GM12878 (cell line): Measurements from ENCODE around the gene GNLY. TPM values are rescaled to one million over a fixed set of nuclear protein-coding genes. Genes with fewer than 3 reads are reported as not detected.

ENCODE experiments used
- ATAC-seq: fragments of 200-7000 bp; cut with Tn5 transposase; 3 replicates; pipeline ENCODE4 v1.9.1; 2020; ENCODE audit warnings: mild to moderate bottlenecking, moderate library complexity
- BruUV-seq: library from RNA; stranded (reverse); fragments of 400-500 nt; replicated peaks from 2 replicates; lab custom pipeline; 2021; lab: Mats Ljungman, UMichigan
- CTCF ChIA-PET: fragments of 300-600 bp; sonication (Branson Sonifier 250); formaldehyde crosslinking; extraction: SDS; loops from one replicate; lab custom pipeline; 2021; ENCODE audit warnings: inconsistent platforms; lab: Yijun Ruan, JAX
- POLR2A ChIA-PET: fragments of 350-600 bp; formaldehyde crosslinking; extraction: SDS; loops from one replicate; lab custom pipeline; 2021; ENCODE audit warnings: inconsistent platforms; lab: Charles Lee
- RAD21 ChIA-PET: fragments of 300-600 bp; sonication (Branson Sonifier 250); formaldehyde crosslinking; loops from one replicate; lab custom pipeline; 2023; ENCODE audit warnings: antibody characterized with exemption; ENCODE audit not compliant: unreplicated experiment; lab: Charles Lee
- SMC1A ChIA-PET: fragments of 300-600 bp; sonication (Branson Sonifier 250); formaldehyde crosslinking; loops from one replicate; lab custom pipeline; 2023; ENCODE audit not compliant: unreplicated experiment, uncharacterized antibody; lab: Charles Lee
- DNase-seq: peaks from one replicate; pipeline ENCODE4 v3.0.0-alpha.2; 2011; ENCODE audit warnings: low read depth, low spot score
- FAIRE-seq: peaks from 3 replicates; lab custom pipeline; 2011; peaks lifted over from hg19 to GRCh38; lab: Jason Lieb, UNC
- H2AFZ ChIP-seq: 2 replicates; pipeline ENCODE4 v1.6.0; 2011; ENCODE audit warnings: low read depth, low read length, control low read depth; ENCODE audit not compliant: control insufficient read depth
- H3K27ac ChIP-seq: 2 replicates; pipeline ENCODE4 v1.5.1; 2011; ENCODE audit warnings: control low read depth; ENCODE audit not compliant: control insufficient read depth, insufficient read depth
- H3K27me3 ChIP-seq, 2 experiments: replicated peaks in 1 of 2; 2 replicates each; pipeline versions ENCODE4 v1.6.0 to v1.6.1; 2011; ENCODE audit warnings: low read length in 1 of 2; ENCODE audit not compliant: control insufficient read depth in 2 of 2, insufficient read depth in 2 of 2
- H3K36me3 ChIP-seq, 2 experiments: 2 replicates each; pipeline ENCODE4 v1.5.1; 2011; ENCODE audit warnings: low read length in 1 of 2; ENCODE audit not compliant: control insufficient read depth in 2 of 2, insufficient read depth in 2 of 2
- H3K4me1 ChIP-seq: 2 replicates; pipeline ENCODE4 v1.6.1; 2011; ENCODE audit warnings: mild to moderate bottlenecking, low read length, moderate library complexity, mixed read lengths; ENCODE audit not compliant: control insufficient read depth, insufficient read depth
- H3K4me2 ChIP-seq: 2 replicates; pipeline ENCODE4 v1.6.0; 2011; ENCODE audit warnings: control low read depth; ENCODE audit not compliant: control insufficient read depth, insufficient read depth
- H3K4me3 ChIP-seq: fragments of 200-600 bp; sonication (generic); 2 replicates; pipeline ENCODE4 v1.5.1; 2016
- H3K79me2 ChIP-seq: 2 replicates; pipeline ENCODE4 v1.6.0; 2011; ENCODE audit warnings: low read length; ENCODE audit not compliant: control insufficient read depth, insufficient read depth
- H3K9ac ChIP-seq: 2 replicates; pipeline ENCODE4 v1.8.0; 2011; ENCODE audit warnings: low read length, control low read depth, mixed read lengths; ENCODE audit not compliant: control insufficient read depth, insufficient read depth
- H3K9me3 ChIP-seq: replicated peaks from 3 replicates; pipeline ENCODE4 v1.5.1; 2011; ENCODE audit warnings: mild to moderate bottlenecking, low read length; ENCODE audit not compliant: control insufficient read depth, insufficient read depth
- H4K20me1 ChIP-seq: 2 replicates; pipeline ENCODE4 v1.6.0; 2011; ENCODE audit not compliant: control insufficient read depth, insufficient read depth
- BRCA1 ChIP-seq: IDR thresholded peaks from 2 replicates; pipeline ENCODE4 v1.6.1; 2011; ENCODE audit warnings: low read depth, low read length, improper control_type of control experiment
- CREM ChIP-seq: IDR thresholded peaks from 2 replicates; pipeline ENCODE4 v1.6.1; 2014; ENCODE audit warnings: antibody characterized with exemption, low read depth
- ESRRA ChIP-seq: IDR thresholded peaks from 2 replicates; pipeline ENCODE4 v1.6.1; 2012; ENCODE audit warnings: mild to moderate bottlenecking, low read length, improper control_type of control experiment
- PML ChIP-seq: IDR thresholded peaks from 2 replicates; pipeline ENCODE4 v1.6.1; 2012; ENCODE audit warnings: low read length, inconsistent platforms
- SIX5 ChIP-seq: IDR thresholded peaks from 2 replicates; pipeline ENCODE4 v1.6.1; 2011; ENCODE audit warnings: mild to moderate bottlenecking, low read depth, low read length, moderate library complexity; ENCODE audit not compliant: severe bottlenecking
- SMARCA5 ChIP-seq: fragments of 450-650 bp; IDR thresholded peaks from 2 replicates; pipeline ENCODE4 v1.6.1; 2017; ENCODE audit warnings: mild to moderate bottlenecking
- ZNF24 ChIP-seq: fragments of 450-650 bp; IDR thresholded peaks from 2 replicates; pipeline ENCODE4 v1.6.1; 2017; ENCODE audit warnings: antibody characterized with exemption, mild to moderate bottlenecking
- WGBS: methylation state at CpG from one replicate; pipeline ENCODE4 v1.1.6; 2016; ENCODE audit warnings: low lambda C conversion rate; ENCODE audit not compliant: insufficient replicate concordance, insufficient coverage; ENCODE audit errors: missing lambda C conversion rate; 5-methylcytosine and 5-hydroxymethylcytosine counted together
- in situ Hi-C: fragments of 300-500 bp; cut with MboI; formaldehyde crosslinking; loops from 9 replicates; pipeline ENCODE4 v1.14.3; 2018; ENCODE audit warnings: mixed read lengths
- intact Hi-C: fragments of 100-400 bp; cut with micrococcal nuclease; formaldehyde crosslinking; loops from one replicate; pipeline ENCODE4 v1.14.2; 2022; ENCODE audit not compliant: unreplicated experiment
- polyA plus RNA-seq, 11 experiments: library from polyadenylated mRNA; depleted of rRNA in 4 of 11; unstranded in 6 of 11; stranded (reverse) in 5 of 11; fragments of >200 nt; fragmentation: Nextera tagmentation in 4 of 11; fragmentation: Illumina TruSeq in 1 of 11; extraction: Ambion mirVana in 4 of 11; extraction: Trizol in 1 of 11; gene quantifications; 1 replicate in 1 of 11; 2 replicates in 10 of 11; pipeline versions ENCODE4 v1.2.1 to v1.2.3, GENCODE V29; 2011 to 2016; ENCODE audit warnings: inconsistent platforms in 2 of 11, missing spikeins in 2 of 11, low read depth in 1 of 11
- total RNA-seq, 4 experiments: library from RNA; depleted of rRNA in 3 of 4; stranded (reverse); fragments of >200 nt in 3 of 4; fragmentation: Illumina TruSeq in 1 of 4; extraction: Trizol in 1 of 4; gene quantifications; 2 replicates each; pipeline versions ENCODE4 v1.2.1 to v1.2.3, GENCODE V29; 2013 to 2021
- TF ChIP-seq, protein P1 (sequence below): fragments of 450-650 bp; IDR thresholded peaks from 2 replicates; pipeline ENCODE4 v1.6.1; 2018; ENCODE audit warnings: mild to moderate bottlenecking, low read depth, moderate library complexity; ENCODE audit not compliant: partially characterized antibody
- TF ChIP-seq, protein P2 (sequence below): IDR thresholded peaks from 2 replicates; pipeline ENCODE4 v1.6.1; 2012; ENCODE audit warnings: improper control_type of control experiment, low read depth, low read length; ENCODE audit not compliant: insufficient replicate concordance
- TF ChIP-seq, protein P3 (sequence below): fragments of 450-650 bp; IDR thresholded peaks from 2 replicates; pipeline ENCODE4 v1.6.1; 2016; ENCODE audit warnings: mild to moderate bottlenecking
- TF ChIP-seq, protein P4 (sequence below): IDR thresholded peaks from 2 replicates; pipeline ENCODE4 v1.6.1; 2012; ENCODE audit warnings: low read depth, low read length, improper control_type of control experiment

Gene GNLY
- total and polyA plus RNA-seq, 10 of the 15 experiments (the other 5 are each of a cell fraction or from before 2014, with no cell fraction given) = 0.18 to 0.42 TPM; not detected in 8

DNA sequence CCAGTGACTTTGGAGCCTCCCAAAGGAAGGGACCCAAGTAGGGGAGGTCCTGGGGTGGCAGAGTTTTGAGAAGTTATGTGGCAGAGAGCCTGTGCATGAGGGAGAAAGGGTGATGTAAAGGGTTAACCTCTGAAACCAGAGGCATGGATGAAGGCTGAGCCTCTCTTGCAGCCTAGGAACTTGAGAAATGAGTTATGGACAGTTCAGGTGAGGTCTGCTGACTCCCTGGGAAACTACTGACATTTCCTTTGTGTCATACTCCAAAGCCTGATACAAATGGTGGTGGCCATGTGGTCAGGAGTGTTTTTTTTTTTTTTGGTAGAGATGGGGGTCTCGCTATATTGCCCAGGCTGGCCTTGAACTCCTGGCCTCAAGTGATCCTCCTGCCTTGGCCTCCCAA lies 12.4 kb upstream of the GNLY start:
- Histone ChIP-seq H3K27ac (no peak overlapping the region), H3K79me2 (no peaks in the 10 kb centered on the region), H3K4me1 (no peaks in the 10 kb centered on the region; the same call in 1 of the 2 replicates), H4K20me1 (no peaks in the 10 kb centered on the region), H3K9ac (no peak overlapping the region), H3K4me2 (no peak overlapping the region), H2AFZ (no peak overlapping the region), H3K4me3 (no peak overlapping the region), H3K9me3 (no peaks in the 10 kb centered on the region), H3K27me3 (no peaks in the 10 kb centered on the region), H3K36me3 (no peaks in the 10 kb centered on the region)
- intact Hi-C loops = no loop called here
- ATAC-seq (no peak), FAIRE-seq (no peak), DNase-seq (no peak)
- in situ Hi-C loops = no loop called here
- WGBS = 0% methylated on average over 1 of the region's 1 CpG
- BruUV-seq = no TSS peak
- ChIA-PET POLR2A (interaction anchor here (0.7 kb wide), 1 partner anchor 55 kb away, joined by 3 read pairs; no protein-coding TSS in a partner anchor), CTCF (interaction anchor here (2.7 to 9.3 kb wide), 3 partner anchors 25 to 44 kb away, joined by 12 to 194 read pairs (median 14); no protein-coding TSS in a partner anchor), RAD21 (interaction anchor here (1.6 to 8.3 kb wide), 3 partner anchors 25 to 132 kb away, joined by 8 to 94 read pairs (median 8); no protein-coding TSS in a partner anchor), SMC1A (interaction anchor here (1.6 to 5.1 kb wide), 2 partner anchors 25 to 67 kb away, joined by 4 to 75 read pairs; no protein-coding TSS in a partner anchor)
- TF ChIP-seq, protein P1, sequence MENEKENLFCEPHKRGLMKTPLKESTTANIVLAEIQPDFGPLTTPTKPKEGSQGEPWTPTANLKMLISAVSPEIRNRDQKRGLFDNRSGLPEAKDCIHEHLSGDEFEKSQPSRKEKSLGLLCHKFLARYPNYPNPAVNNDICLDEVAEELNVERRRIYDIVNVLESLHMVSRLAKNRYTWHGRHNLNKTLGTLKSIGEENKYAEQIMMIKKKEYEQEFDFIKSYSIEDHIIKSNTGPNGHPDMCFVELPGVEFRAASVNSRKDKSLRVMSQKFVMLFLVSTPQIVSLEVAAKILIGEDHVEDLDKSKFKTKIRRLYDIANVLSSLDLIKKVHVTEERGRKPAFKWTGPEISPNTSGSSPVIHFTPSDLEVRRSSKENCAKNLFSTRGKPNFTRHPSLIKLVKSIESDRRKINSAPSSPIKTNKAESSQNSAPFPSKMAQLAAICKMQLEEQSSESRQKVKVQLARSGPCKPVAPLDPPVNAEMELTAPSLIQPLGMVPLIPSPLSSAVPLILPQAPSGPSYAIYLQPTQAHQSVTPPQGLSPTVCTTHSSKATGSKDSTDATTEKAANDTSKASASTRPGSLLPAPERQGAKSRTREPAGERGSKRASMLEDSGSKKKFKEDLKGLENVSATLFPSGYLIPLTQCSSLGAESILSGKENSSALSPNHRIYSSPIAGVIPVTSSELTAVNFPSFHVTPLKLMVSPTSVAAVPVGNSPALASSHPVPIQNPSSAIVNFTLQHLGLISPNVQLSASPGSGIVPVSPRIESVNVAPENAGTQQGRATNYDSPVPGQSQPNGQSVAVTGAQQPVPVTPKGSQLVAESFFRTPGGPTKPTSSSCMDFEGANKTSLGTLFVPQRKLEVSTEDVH = no peak
- TF ChIP-seq, protein P2, sequence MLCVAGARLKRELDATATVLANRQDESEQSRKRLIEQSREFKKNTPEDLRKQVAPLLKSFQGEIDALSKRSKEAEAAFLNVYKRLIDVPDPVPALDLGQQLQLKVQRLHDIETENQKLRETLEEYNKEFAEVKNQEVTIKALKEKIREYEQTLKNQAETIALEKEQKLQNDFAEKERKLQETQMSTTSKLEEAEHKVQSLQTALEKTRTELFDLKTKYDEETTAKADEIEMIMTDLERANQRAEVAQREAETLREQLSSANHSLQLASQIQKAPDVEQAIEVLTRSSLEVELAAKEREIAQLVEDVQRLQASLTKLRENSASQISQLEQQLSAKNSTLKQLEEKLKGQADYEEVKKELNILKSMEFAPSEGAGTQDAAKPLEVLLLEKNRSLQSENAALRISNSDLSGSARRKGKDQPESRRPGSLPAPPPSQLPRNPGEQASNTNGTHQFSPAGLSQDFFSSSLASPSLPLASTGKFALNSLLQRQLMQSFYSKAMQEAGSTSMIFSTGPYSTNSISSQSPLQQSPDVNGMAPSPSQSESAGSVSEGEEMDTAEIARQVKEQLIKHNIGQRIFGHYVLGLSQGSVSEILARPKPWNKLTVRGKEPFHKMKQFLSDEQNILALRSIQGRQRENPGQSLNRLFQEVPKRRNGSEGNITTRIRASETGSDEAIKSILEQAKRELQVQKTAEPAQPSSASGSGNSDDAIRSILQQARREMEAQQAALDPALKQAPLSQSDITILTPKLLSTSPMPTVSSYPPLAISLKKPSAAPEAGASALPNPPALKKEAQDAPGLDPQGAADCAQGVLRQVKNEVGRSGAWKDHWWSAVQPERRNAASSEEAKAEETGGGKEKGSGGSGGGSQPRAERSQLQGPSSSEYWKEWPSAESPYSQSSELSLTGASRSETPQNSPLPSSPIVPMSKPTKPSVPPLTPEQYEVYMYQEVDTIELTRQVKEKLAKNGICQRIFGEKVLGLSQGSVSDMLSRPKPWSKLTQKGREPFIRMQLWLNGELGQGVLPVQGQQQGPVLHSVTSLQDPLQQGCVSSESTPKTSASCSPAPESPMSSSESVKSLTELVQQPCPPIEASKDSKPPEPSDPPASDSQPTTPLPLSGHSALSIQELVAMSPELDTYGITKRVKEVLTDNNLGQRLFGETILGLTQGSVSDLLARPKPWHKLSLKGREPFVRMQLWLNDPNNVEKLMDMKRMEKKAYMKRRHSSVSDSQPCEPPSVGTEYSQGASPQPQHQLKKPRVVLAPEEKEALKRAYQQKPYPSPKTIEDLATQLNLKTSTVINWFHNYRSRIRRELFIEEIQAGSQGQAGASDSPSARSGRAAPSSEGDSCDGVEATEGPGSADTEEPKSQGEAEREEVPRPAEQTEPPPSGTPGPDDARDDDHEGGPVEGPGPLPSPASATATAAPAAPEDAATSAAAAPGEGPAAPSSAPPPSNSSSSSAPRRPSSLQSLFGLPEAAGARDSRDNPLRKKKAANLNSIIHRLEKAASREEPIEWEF = no peak
- TF ChIP-seq, protein P3, sequence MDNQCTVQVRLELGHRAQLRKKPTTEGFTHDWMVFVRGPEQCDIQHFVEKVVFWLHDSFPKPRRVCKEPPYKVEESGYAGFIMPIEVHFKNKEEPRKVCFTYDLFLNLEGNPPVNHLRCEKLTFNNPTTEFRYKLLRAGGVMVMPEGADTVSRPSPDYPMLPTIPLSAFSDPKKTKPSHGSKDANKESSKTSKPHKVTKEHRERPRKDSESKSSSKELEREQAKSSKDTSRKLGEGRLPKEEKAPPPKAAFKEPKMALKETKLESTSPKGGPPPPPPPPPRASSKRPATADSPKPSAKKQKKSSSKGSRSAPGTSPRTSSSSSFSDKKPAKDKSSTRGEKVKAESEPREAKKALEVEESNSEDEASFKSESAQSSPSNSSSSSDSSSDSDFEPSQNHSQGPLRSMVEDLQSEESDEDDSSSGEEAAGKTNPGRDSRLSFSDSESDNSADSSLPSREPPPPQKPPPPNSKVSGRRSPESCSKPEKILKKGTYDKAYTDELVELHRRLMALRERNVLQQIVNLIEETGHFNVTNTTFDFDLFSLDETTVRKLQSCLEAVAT = no peak
- TF ChIP-seq ZNF24 = no peak
- TF ChIP-seq, protein P4, sequence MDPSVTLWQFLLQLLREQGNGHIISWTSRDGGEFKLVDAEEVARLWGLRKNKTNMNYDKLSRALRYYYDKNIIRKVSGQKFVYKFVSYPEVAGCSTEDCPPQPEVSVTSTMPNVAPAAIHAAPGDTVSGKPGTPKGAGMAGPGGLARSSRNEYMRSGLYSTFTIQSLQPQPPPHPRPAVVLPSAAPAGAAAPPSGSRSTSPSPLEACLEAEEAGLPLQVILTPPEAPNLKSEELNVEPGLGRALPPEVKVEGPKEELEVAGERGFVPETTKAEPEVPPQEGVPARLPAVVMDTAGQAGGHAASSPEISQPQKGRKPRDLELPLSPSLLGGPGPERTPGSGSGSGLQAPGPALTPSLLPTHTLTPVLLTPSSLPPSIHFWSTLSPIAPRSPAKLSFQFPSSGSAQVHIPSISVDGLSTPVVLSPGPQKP = no peak
- TF ChIP-seq CREM = no peak
- no peak for TF ChIP-seq ESRRA
- TF ChIP-seq SMARCA5 = no peak
- TF ChIP-seq PML = no peak
- TF ChIP-seq BRCA1 = no peak
- no peak for TF ChIP-seq SIX5
